Mammary epithelial cell (primary cell): ENCODE measurements around the gene COL4A2.

Source experiments
- EZH2 ChIP-seq: IDR thresholded peaks from 2 replicates; pipeline ENCODE4 v1.6.1; 2012; ENCODE audit warnings: low read length, inconsistent platforms, borderline replicate concordance
- TF ChIP-seq, protein P1 (sequence below), 2 donors: IDR thresholded peaks in 1 of 2; conservative IDR thresholded peaks in 1 of 2; 2 replicates each; pipeline ENCODE4 v1.5.1; 2011 to 2012; ENCODE audit warnings: inconsistent platforms in 2 of 2, low read length in 2 of 2, mild to moderate bottlenecking in 2 of 2, control low read depth in 1 of 2, low read depth in 1 of 2; ENCODE audit not compliant: insufficient read depth in 1 of 2; ENCODE audit errors: extremely low read depth in 1 of 2

- TF ChIP-seq, protein P1, sequence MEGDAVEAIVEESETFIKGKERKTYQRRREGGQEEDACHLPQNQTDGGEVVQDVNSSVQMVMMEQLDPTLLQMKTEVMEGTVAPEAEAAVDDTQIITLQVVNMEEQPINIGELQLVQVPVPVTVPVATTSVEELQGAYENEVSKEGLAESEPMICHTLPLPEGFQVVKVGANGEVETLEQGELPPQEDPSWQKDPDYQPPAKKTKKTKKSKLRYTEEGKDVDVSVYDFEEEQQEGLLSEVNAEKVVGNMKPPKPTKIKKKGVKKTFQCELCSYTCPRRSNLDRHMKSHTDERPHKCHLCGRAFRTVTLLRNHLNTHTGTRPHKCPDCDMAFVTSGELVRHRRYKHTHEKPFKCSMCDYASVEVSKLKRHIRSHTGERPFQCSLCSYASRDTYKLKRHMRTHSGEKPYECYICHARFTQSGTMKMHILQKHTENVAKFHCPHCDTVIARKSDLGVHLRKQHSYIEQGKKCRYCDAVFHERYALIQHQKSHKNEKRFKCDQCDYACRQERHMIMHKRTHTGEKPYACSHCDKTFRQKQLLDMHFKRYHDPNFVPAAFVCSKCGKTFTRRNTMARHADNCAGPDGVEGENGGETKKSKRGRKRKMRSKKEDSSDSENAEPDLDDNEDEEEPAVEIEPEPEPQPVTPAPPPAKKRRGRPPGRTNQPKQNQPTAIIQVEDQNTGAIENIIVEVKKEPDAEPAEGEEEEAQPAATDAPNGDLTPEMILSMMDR (conservative IDR thresholded peaks at IDR 0.05 in 1 of 2, IDR thresholded peaks at IDR 0.05 in 1 of 2; ENCODE audit: extremely low read depth in 1 of 2, insufficient read depth in 1 of 2, low read depth in 1 of 2, low read length in 2 of 2): no peak
- TF ChIP-seq EZH2: no peak
Measured at GRCh38 chr13:110394371-110394841, 87.3 kb downstream of the COL4A2 start.
